IMR-90 (cell line): ENCODE data around the gene KBTBD13. TPM values are rescaled to one million over a fixed set of nuclear protein-coding genes. Genes with fewer than 3 reads are reported as not detected.

Source experiments
- ATAC-seq: fragments of 200-7000 bp; cut with Tn5 transposase; 2 replicates; pipeline ENCODE4 v1.9.1; 2020; ENCODE audit warnings: low read depth, mild to moderate bottlenecking, moderate library complexity
- BruUV-seq: library from RNA; stranded (reverse); fragments of 400-500 nt; replicated peaks from 2 replicates; lab custom pipeline; 2021; lab: Mats Ljungman, UMichigan
- CTCF ChIA-PET: fragments of 300-600 bp; formaldehyde crosslinking; extraction: SDS; loops from one replicate; lab custom pipeline; 2021; ENCODE audit warnings: antibody characterized with exemption; lab: Yijun Ruan, JAX
- POLR2A ChIA-PET: fragments of 300-600 bp; sonication (Branson Sonifier 250); formaldehyde crosslinking; loops from one replicate; lab custom pipeline; 2022; ENCODE audit warnings: antibody characterized with exemption; ENCODE audit not compliant: unreplicated experiment; lab: Charles Lee
- DNase-seq: peaks from one replicate; pipeline ENCODE4 v3.0.0; 2013
- H2AFZ ChIP-seq: replicated peaks from 2 replicates; pipeline ENCODE3; 2013; ENCODE audit warnings: low read length, mild to moderate bottlenecking; ENCODE audit not compliant: poor library complexity
- H2AK5ac ChIP-seq: 2 replicates; pipeline ENCODE4 v1.6.1; 2013; ENCODE audit warnings: low read depth, low read length, inconsistent platforms
- H2AK9ac ChIP-seq: replicated peaks from 2 replicates; pipeline ENCODE3; 2013; ENCODE audit warnings: mild to moderate bottlenecking, low read depth, low read length, moderate library complexity; ENCODE audit not compliant: poor library complexity
- H2BK120ac ChIP-seq: 2 replicates; pipeline ENCODE4 v1.6.1; 2013; ENCODE audit warnings: low read depth, low read length, inconsistent platforms
- H2BK15ac ChIP-seq: 3 replicates; pipeline ENCODE4 v1.6.1; 2013; ENCODE audit warnings: low read depth, low read length, inconsistent platforms
- H2BK20ac ChIP-seq: 2 replicates; pipeline ENCODE4 v1.6.1; 2013; ENCODE audit warnings: low read depth, mild to moderate bottlenecking, inconsistent platforms, low read length, moderate library complexity
- H2BK5ac ChIP-seq: 2 replicates; pipeline ENCODE4 v1.6.1; 2013; ENCODE audit warnings: mild to moderate bottlenecking, low read depth, low read length, inconsistent platforms; ENCODE audit not compliant: poor library complexity, severe bottlenecking
- H3K14ac ChIP-seq: replicated peaks from 2 replicates; pipeline ENCODE4 v1.6.1; 2013; ENCODE audit warnings: low read depth, low read length, inconsistent platforms
- H3K18ac ChIP-seq: 2 replicates; pipeline ENCODE4 v1.6.1; 2013; ENCODE audit warnings: low read depth, low read length, control low read depth
- H3K23ac ChIP-seq: 2 replicates; pipeline ENCODE4 v1.6.1; 2013; ENCODE audit warnings: low read depth, low read length, inconsistent platforms
- H3K27ac ChIP-seq: 2 replicates; pipeline ENCODE4 v1.5.1; 2013; ENCODE audit warnings: mild to moderate bottlenecking, control low read depth, low read length; ENCODE audit not compliant: insufficient read depth
- H3K27me3 ChIP-seq: 2 replicates; pipeline ENCODE4 v1.6.1; 2013; ENCODE audit warnings: low read length; ENCODE audit not compliant: control insufficient read depth, insufficient read depth
- H3K36me3 ChIP-seq: 2 replicates; pipeline ENCODE4 v1.6.1; 2013; ENCODE audit warnings: low read length, mixed read lengths; ENCODE audit not compliant: control insufficient read depth, insufficient read depth
- H3K4ac ChIP-seq: 2 replicates; pipeline ENCODE4 v1.6.1; 2013; ENCODE audit warnings: low read depth, low read length, inconsistent platforms
- H3K4me1 ChIP-seq: 2 replicates; pipeline ENCODE4 v1.6.1; 2013; ENCODE audit warnings: low read length, mixed read lengths; ENCODE audit not compliant: control insufficient read depth, insufficient read depth
- H3K4me2 ChIP-seq: 2 replicates; pipeline ENCODE4 v1.6.1; 2013; ENCODE audit warnings: low read depth, mild to moderate bottlenecking, control low read depth, low read length, moderate library complexity
- H3K4me3 ChIP-seq: 2 replicates; pipeline ENCODE4 v1.5.1; 2013; ENCODE audit warnings: low read depth, mild to moderate bottlenecking, control low read depth, low read length, moderate library complexity; ENCODE audit not compliant: insufficient read depth
- H3K56ac ChIP-seq: 2 replicates; pipeline ENCODE4 v1.6.1; 2013; ENCODE audit warnings: low read length, inconsistent platforms; ENCODE audit not compliant: insufficient read depth; ENCODE audit errors: extremely low read depth
- H3K79me1 ChIP-seq, 2 experiments: 2 replicates each; pipeline ENCODE4 v1.6.1; 2013; ENCODE audit warnings: low read length in 2 of 2, inconsistent platforms in 1 of 2, low read depth in 1 of 2
- H3K9ac ChIP-seq: 2 replicates; pipeline ENCODE4 v1.6.1; 2013; ENCODE audit warnings: low read depth, low read length, control low read depth
- H3K9me1 ChIP-seq: 2 replicates; pipeline ENCODE4 v1.6.1; 2013; ENCODE audit warnings: low read length, inconsistent platforms; ENCODE audit not compliant: insufficient read depth
- H3K9me3 ChIP-seq: 2 replicates; pipeline ENCODE4 v1.6.1; 2013; ENCODE audit warnings: low read length; ENCODE audit not compliant: control insufficient read depth, insufficient read depth
- H4K20me1 ChIP-seq: 2 replicates; pipeline ENCODE4 v1.6.1; 2013; ENCODE audit warnings: low read length, inconsistent platforms; ENCODE audit not compliant: insufficient read depth
- H4K5ac ChIP-seq: 2 replicates; pipeline ENCODE4 v1.6.1; 2013; ENCODE audit warnings: mild to moderate bottlenecking, low read depth, low read length, control low read depth
- H4K8ac ChIP-seq, 2 experiments: 2 replicates each; pipeline ENCODE4 v1.6.1; 2013; ENCODE audit warnings: low read depth in 2 of 2, low read length in 2 of 2, control low read depth in 1 of 2, inconsistent platforms in 1 of 2
- H4K91ac ChIP-seq: 2 replicates; pipeline ENCODE4 v1.6.1; 2013; ENCODE audit warnings: low read depth, low read length, inconsistent platforms; ENCODE audit not compliant: insufficient read depth
- MAFK ChIP-seq: IDR thresholded peaks from 2 replicates; pipeline ENCODE4 v1.6.1; 2012; ENCODE audit warnings: low read depth, low read length, improper control_type of control experiment
- MAZ ChIP-seq: IDR thresholded peaks from 2 replicates; pipeline ENCODE4 v1.6.1; 2012; ENCODE audit warnings: low read depth, mild to moderate bottlenecking, low read length, improper control_type of control experiment, moderate library complexity, borderline replicate concordance
- NFE2L2 ChIP-seq: fragments of 150-350 bp; IDR thresholded peaks from 2 replicates; pipeline ENCODE4 v1.6.1; 2016; ENCODE audit warnings: low read depth, mild to moderate bottlenecking, low read length
- POLR2A ChIP-seq: IDR thresholded peaks from 2 replicates; pipeline ENCODE4 v1.6.1; 2012; ENCODE audit warnings: mild to moderate bottlenecking, low read depth, low read length
- USF2 ChIP-seq: fragments of 150-350 bp; IDR thresholded peaks from 2 replicates; pipeline ENCODE4 v1.6.1; 2017; ENCODE audit warnings: mild to moderate bottlenecking, antibody characterized with exemption, low read length, low read depth
- WGBS, 2 experiments: methylation state at CpG; one replicate each; pipeline versions ENCODE4 v1.1.5 to v1.1.7; 2013; ENCODE audit warnings: missing lambda C conversion rate in 2 of 2; ENCODE audit not compliant: insufficient read length in 1 of 2; ENCODE audit errors: extremely low coverage in 2 of 2; 5-methylcytosine and 5-hydroxymethylcytosine counted together
- dilution Hi-C: fragments of 300-500 bp; cut with HindIII; formaldehyde crosslinking; loops from one replicate; pipeline ENCODE4 v1.14.3; 2018; ENCODE audit warnings: low sequenced_read_pairs; ENCODE audit not compliant: unreplicated experiment
- in situ Hi-C: fragments of 300-500 bp; cut with MboI; formaldehyde crosslinking; loops from 3 replicates; pipeline ENCODE4 v1.14.3; 2019; ENCODE audit warnings: low sequenced_read_pairs, inconsistent platforms, mixed read lengths
- intact Hi-C: fragments of 100-400 bp; cut with micrococcal nuclease; formaldehyde crosslinking; loops from 2 replicates; pipeline ENCODE4 v1.10.0; 2022
- polyA plus RNA-seq, 3 experiments: library from polyadenylated mRNA; depleted of rRNA; stranded (reverse); fragments of >200 nt; gene quantifications; 2 replicates each; pipeline ENCODE4 v1.2.3, GENCODE V29; 2012; ENCODE audit warnings: low replicate concordance in 1 of 3
- total RNA-seq: library from RNA; depleted of rRNA; stranded (reverse); fragments of >200 nt; gene quantifications from 2 replicates; pipeline ENCODE4 v1.2.3, GENCODE V29; 2012

Gene KBTBD13
- total and polyA plus RNA-seq, 2 of the 4 experiments (the other 2 are of a cell fraction): not detected

- POLR2A ChIA-PET: no interaction called here
- H3K4me1 ChIP-seq: peaks cover 7% of the 10 kb centered on the region; the same call in 1 of the 2 replicates
- H2BK120ac ChIP-seq: no peak overlapping the region
- no peak overlapping the region for H3K27ac ChIP-seq
- no peaks in the 10 kb centered on the region for H3K27me3 ChIP-seq
- no peak overlapping the region for H2AFZ ChIP-seq
- H3K9me1 ChIP-seq: peaks cover 7% of the 10 kb centered on the region; the same call in 1 of the 2 replicates
- no CpG with 5 or more reads among the region's 3 CpGs for WGBS, 2 experiments
- H2BK5ac ChIP-seq: no peak overlapping the region
- no peak overlapping the region for H3K18ac ChIP-seq
- no peak overlapping the region for H4K8ac ChIP-seq
- no peak overlapping the region for H3K9ac ChIP-seq
- TF ChIP-seq MAFK (no peak), USF2 (no peak), POLR2A (no peak), NFE2L2 (no peak), MAZ (no peak)
- no peak overlapping the region for H4K91ac ChIP-seq
- no peaks in the 10 kb centered on the region for H3K36me3 ChIP-seq
- no peak for DNase-seq
- no peaks in the 10 kb centered on the region for H3K9me3 ChIP-seq
- no peak overlapping the region for H2BK15ac ChIP-seq
- H2AK9ac ChIP-seq: no peak overlapping the region
- in situ Hi-C loops (loop anchor here (10.0 kb wide), 2 partner anchors 46 to 236 kb away; no protein-coding TSS in a partner anchor), intact Hi-C loops (loop anchor here (10.0 kb wide), 1 partner anchor 236 kb away; no protein-coding TSS in a partner anchor), dilution Hi-C loops (no loop called here)
- no peak overlapping the region for H3K4me2 ChIP-seq
- no peaks in the 10 kb centered on the region for H4K20me1 ChIP-seq
- no peaks in the 10 kb centered on the region for H3K79me1 ChIP-seq
- H2BK20ac ChIP-seq: no peak overlapping the region
- no peak overlapping the region for H3K14ac ChIP-seq
- H2AK5ac ChIP-seq: no peak overlapping the region
- BruUV-seq: no TSS peak
- H3K56ac ChIP-seq: no peak overlapping the region
- H3K4me3 ChIP-seq: no peak overlapping the region
- CTCF ChIA-PET: interaction anchor here (0.6 kb wide), 1 partner anchor 103 kb away, joined by 6 read pairs; no protein-coding TSS in a partner anchor
- no peak overlapping the region for H4K5ac ChIP-seq
- no peak for ATAC-seq
- no peak overlapping the region for H3K23ac ChIP-seq
- no peak overlapping the region for H3K4ac ChIP-seq
Measured at GRCh38 chr15:65038428-65038827, 38.1 kb upstream of the KBTBD13 start.
